Measurements from ENCODE around the gene SOHLH2. TPM values are rescaled to one million over a fixed set of nuclear protein-coding genes. Genes with fewer than 3 reads are reported as not detected.

Gene SOHLH2
- total and polyA plus RNA-seq, 2 experiments from 2014 or later, result 0.93 TPM; not detected in 1

- H4K20me1 ChIP-seq (ENCODE audit: insufficient read depth, poor library complexity, severe bottlenecking), result no peaks in the 10 kb centered on the region
- H2AFZ ChIP-seq, result no peak overlapping the region
- peaks cover 14% of the 10 kb centered on the region for H3K4me1 ChIP-seq (ENCODE audit: insufficient read depth)
- H3K9me2 ChIP-seq (replicated peaks; ENCODE audit: insufficient read depth), result no peaks in the 10 kb centered on the region
- no peak for DNase-seq (ENCODE audit: low spot score)
- WGBS (ENCODE audit: low lambda C conversion rate, missing lambda C conversion rate), result 66% methylated on average over 5 of the region's 5 CpGs
- H3K4me2 ChIP-seq, result no peak overlapping the region
- H3K27ac ChIP-seq, result no peak overlapping the region
- H3K27me3 ChIP-seq, result no peaks in the 10 kb centered on the region
- TF ChIP-seq, protein P1, sequence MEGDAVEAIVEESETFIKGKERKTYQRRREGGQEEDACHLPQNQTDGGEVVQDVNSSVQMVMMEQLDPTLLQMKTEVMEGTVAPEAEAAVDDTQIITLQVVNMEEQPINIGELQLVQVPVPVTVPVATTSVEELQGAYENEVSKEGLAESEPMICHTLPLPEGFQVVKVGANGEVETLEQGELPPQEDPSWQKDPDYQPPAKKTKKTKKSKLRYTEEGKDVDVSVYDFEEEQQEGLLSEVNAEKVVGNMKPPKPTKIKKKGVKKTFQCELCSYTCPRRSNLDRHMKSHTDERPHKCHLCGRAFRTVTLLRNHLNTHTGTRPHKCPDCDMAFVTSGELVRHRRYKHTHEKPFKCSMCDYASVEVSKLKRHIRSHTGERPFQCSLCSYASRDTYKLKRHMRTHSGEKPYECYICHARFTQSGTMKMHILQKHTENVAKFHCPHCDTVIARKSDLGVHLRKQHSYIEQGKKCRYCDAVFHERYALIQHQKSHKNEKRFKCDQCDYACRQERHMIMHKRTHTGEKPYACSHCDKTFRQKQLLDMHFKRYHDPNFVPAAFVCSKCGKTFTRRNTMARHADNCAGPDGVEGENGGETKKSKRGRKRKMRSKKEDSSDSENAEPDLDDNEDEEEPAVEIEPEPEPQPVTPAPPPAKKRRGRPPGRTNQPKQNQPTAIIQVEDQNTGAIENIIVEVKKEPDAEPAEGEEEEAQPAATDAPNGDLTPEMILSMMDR (IDR thresholded peaks at IDR 0.05; ENCODE audit: poor library complexity), result no peak
- TF ChIP-seq EZH2 (IDR thresholded peaks at IDR 0.05; ENCODE audit: borderline replicate concordance) (no peak), EZH2phosphoT487 (IDR thresholded peaks at IDR 0.05; ENCODE audit: low read depth, severe bottlenecking, unreplicated experiment) (no peak)
- H3K4me3 ChIP-seq, result no peak overlapping the region
- H3K9me3 ChIP-seq (ENCODE audit: low read depth), result no peaks in the 10 kb centered on the region
- no peaks in the 10 kb centered on the region for H3K36me3 ChIP-seq (replicated peaks; ENCODE audit: insufficient read depth, low read depth)
- H3K79me2 ChIP-seq, result no peaks in the 10 kb centered on the region
Measured at GRCh38 chr13:36166046-36166445, 48.3 kb downstream of the SOHLH2 start.

GRCh38 chr13:36163809-36164308, 50.5 kb downstream of the SOHLH2 start:
- no peak overlapping the region for H2AFZ ChIP-seq
- H3K4me2 ChIP-seq, result no peak overlapping the region
- 34% methylated on average over 7 of the region's 7 CpGs for WGBS (ENCODE audit: low lambda C conversion rate, missing lambda C conversion rate)
- peaks cover 14% of the 10 kb centered on the region for H3K4me1 ChIP-seq (ENCODE audit: insufficient read depth)
- no peaks in the 10 kb centered on the region for H3K36me3 ChIP-seq (replicated peaks; ENCODE audit: insufficient read depth, low read depth)
- peak; percentile 71 for DNase-seq (ENCODE audit: low spot score)
- no peaks in the 10 kb centered on the region for H4K20me1 ChIP-seq (ENCODE audit: insufficient read depth, poor library complexity, severe bottlenecking)
- H3K79me2 ChIP-seq, result no peaks in the 10 kb centered on the region
- no peaks in the 10 kb centered on the region for H3K27me3 ChIP-seq
- H3K9me2 ChIP-seq (replicated peaks; ENCODE audit: insufficient read depth), result no peaks in the 10 kb centered on the region
- peak overlapping the region; percentile 26 for H3K27ac ChIP-seq
- no peaks in the 10 kb centered on the region for H3K9me3 ChIP-seq (ENCODE audit: low read depth)
- no peak for TF ChIP-seq EZH2phosphoT487 (IDR thresholded peaks at IDR 0.05; ENCODE audit: low read depth, severe bottlenecking, unreplicated experiment)
- TF ChIP-seq, protein P1 (IDR thresholded peaks at IDR 0.05; ENCODE audit: poor library complexity), result no peak
- no peak overlapping the region for H3K4me3 ChIP-seq

GRCh38 chr13:36163286-36163685, 51.1 kb downstream of the SOHLH2 start:
- H4K20me1 ChIP-seq (ENCODE audit: insufficient read depth, poor library complexity, severe bottlenecking), result no peaks in the 10 kb centered on the region
- H2AFZ ChIP-seq, result no peak overlapping the region
- no peaks in the 10 kb centered on the region for H3K9me2 ChIP-seq (replicated peaks; ENCODE audit: insufficient read depth)
- no peak overlapping the region for H3K4me3 ChIP-seq
- WGBS (ENCODE audit: low lambda C conversion rate, missing lambda C conversion rate), result 87% methylated on average over 6 of the region's 6 CpGs
- H3K27me3 ChIP-seq, result no peaks in the 10 kb centered on the region
- peak overlapping the region; percentile 26 for H3K27ac ChIP-seq
- no peaks in the 10 kb centered on the region for H3K9me3 ChIP-seq (ENCODE audit: low read depth)
- H3K4me2 ChIP-seq, result no peak overlapping the region
- DNase-seq (ENCODE audit: low spot score), result no peak
- H3K4me1 ChIP-seq (ENCODE audit: insufficient read depth), result peaks cover 14% of the 10 kb centered on the region
- no peaks in the 10 kb centered on the region for H3K79me2 ChIP-seq
- H3K36me3 ChIP-seq (replicated peaks; ENCODE audit: insufficient read depth, low read depth), result no peaks in the 10 kb centered on the region
- no peak for TF ChIP-seq EZH2phosphoT487 (IDR thresholded peaks at IDR 0.05; ENCODE audit: low read depth, severe bottlenecking, unreplicated experiment)
- no peak for TF ChIP-seq EZH2 (IDR thresholded peaks at IDR 0.05; ENCODE audit: borderline replicate concordance)
- TF ChIP-seq, protein P1 (IDR thresholded peaks at IDR 0.05; ENCODE audit: poor library complexity), result no peak

DNA sequence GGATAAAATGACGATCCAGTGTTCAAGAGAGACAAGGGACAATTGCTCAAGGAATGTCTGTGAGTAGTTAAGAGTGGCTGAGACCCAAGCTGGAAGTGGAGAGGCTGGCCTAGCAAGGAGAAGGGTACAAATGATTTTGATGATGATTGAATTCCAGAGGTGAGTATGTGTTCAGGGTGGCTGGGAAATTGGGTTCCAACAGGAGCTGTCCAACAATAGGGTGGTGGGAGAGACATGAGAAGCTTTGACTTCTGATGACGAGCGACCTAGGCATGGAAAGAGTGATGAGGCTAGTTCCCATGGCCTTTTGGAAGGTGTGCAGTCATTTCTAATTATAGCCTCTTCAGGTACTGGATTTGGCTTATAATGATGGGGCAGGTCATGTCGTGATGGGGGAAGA, 54.1 kb downstream of the SOHLH2 start:
- H3K9me3 ChIP-seq (ENCODE audit: low read depth), result no peaks in the 10 kb centered on the region
- H3K27me3 ChIP-seq, result peaks cover 2% of the 10 kb centered on the region
- H3K4me1 ChIP-seq (ENCODE audit: insufficient read depth), result peaks cover 22% of the 10 kb centered on the region
- no peak for DNase-seq (ENCODE audit: low spot score)
- no peak overlapping the region for H3K27ac ChIP-seq
- H2AFZ ChIP-seq, result no peak overlapping the region
- TF ChIP-seq, protein P1 (IDR thresholded peaks at IDR 0.05; ENCODE audit: poor library complexity), result no peak
- no peak for TF ChIP-seq EZH2 (IDR thresholded peaks at IDR 0.05; ENCODE audit: borderline replicate concordance)
- TF ChIP-seq EZH2phosphoT487 (IDR thresholded peaks at IDR 0.05; ENCODE audit: low read depth, severe bottlenecking, unreplicated experiment), result no peak
- no peaks in the 10 kb centered on the region for H4K20me1 ChIP-seq (ENCODE audit: insufficient read depth, poor library complexity, severe bottlenecking)
- 88% methylated on average over 4 of the region's 4 CpGs for WGBS (ENCODE audit: low lambda C conversion rate, missing lambda C conversion rate)
- H3K4me3 ChIP-seq, result no peak overlapping the region
- no peaks in the 10 kb centered on the region for H3K9me2 ChIP-seq (replicated peaks; ENCODE audit: insufficient read depth)
- H3K79me2 ChIP-seq, result no peaks in the 10 kb centered on the region
- H3K4me2 ChIP-seq, result no peak overlapping the region
- no peaks in the 10 kb centered on the region for H3K36me3 ChIP-seq (replicated peaks; ENCODE audit: insufficient read depth, low read depth)

Data from hepatocyte (in vitro differentiated cells).